IMR-90 (cell line): ENCODE results near the gene PIGZ. TPM values are rescaled to one million over a fixed set of nuclear protein-coding genes. Genes with fewer than 3 reads are reported as not detected.

ENCODE experiments used
- ATAC-seq: fragments of 200-7000 bp; cut with Tn5 transposase; 2 replicates; pipeline ENCODE4 v1.9.1; 2020; ENCODE audit warnings: low read depth, mild to moderate bottlenecking, moderate library complexity
- Bru-seq: library from RNA; stranded (reverse); fragments of 400-500 nt; gene quantifications from one replicate; lab custom pipeline; 2021; lab: Mats Ljungman, UMichigan
- BruChase-seq, 2 experiments: library from RNA; stranded (reverse); fragments of 400-500 nt; gene quantifications; one replicate each; lab custom pipeline; 2021; lab: Mats Ljungman, UMichigan
- BruUV-seq: library from RNA; stranded (reverse); fragments of 400-500 nt; replicated peaks from 2 replicates; lab custom pipeline; 2021; lab: Mats Ljungman, UMichigan
- CTCF ChIA-PET: fragments of 300-600 bp; formaldehyde crosslinking; extraction: SDS; loops from one replicate; lab custom pipeline; 2021; ENCODE audit warnings: antibody characterized with exemption; lab: Yijun Ruan, JAX
- POLR2A ChIA-PET: fragments of 300-600 bp; sonication (Branson Sonifier 250); formaldehyde crosslinking; loops from one replicate; lab custom pipeline; 2022; ENCODE audit warnings: antibody characterized with exemption; ENCODE audit not compliant: unreplicated experiment; lab: Charles Lee
- DNase-seq: peaks from one replicate; pipeline ENCODE4 v3.0.0; 2013
- H2AFZ ChIP-seq: replicated peaks from 2 replicates; pipeline ENCODE3; 2013; ENCODE audit warnings: low read length, mild to moderate bottlenecking; ENCODE audit not compliant: poor library complexity
- H2AK5ac ChIP-seq: 2 replicates; pipeline ENCODE4 v1.6.1; 2013; ENCODE audit warnings: low read depth, low read length, inconsistent platforms
- H2AK9ac ChIP-seq: replicated peaks from 2 replicates; pipeline ENCODE3; 2013; ENCODE audit warnings: mild to moderate bottlenecking, low read depth, low read length, moderate library complexity; ENCODE audit not compliant: poor library complexity
- H2BK120ac ChIP-seq: 2 replicates; pipeline ENCODE4 v1.6.1; 2013; ENCODE audit warnings: low read depth, low read length, inconsistent platforms
- H2BK15ac ChIP-seq: 3 replicates; pipeline ENCODE4 v1.6.1; 2013; ENCODE audit warnings: low read depth, low read length, inconsistent platforms
- H2BK20ac ChIP-seq: 2 replicates; pipeline ENCODE4 v1.6.1; 2013; ENCODE audit warnings: low read depth, mild to moderate bottlenecking, inconsistent platforms, low read length, moderate library complexity
- H2BK5ac ChIP-seq: 2 replicates; pipeline ENCODE4 v1.6.1; 2013; ENCODE audit warnings: mild to moderate bottlenecking, low read depth, low read length, inconsistent platforms; ENCODE audit not compliant: poor library complexity, severe bottlenecking
- H3K14ac ChIP-seq: replicated peaks from 2 replicates; pipeline ENCODE4 v1.6.1; 2013; ENCODE audit warnings: low read depth, low read length, inconsistent platforms
- H3K18ac ChIP-seq: 2 replicates; pipeline ENCODE4 v1.6.1; 2013; ENCODE audit warnings: low read depth, low read length, control low read depth
- H3K23ac ChIP-seq: 2 replicates; pipeline ENCODE4 v1.6.1; 2013; ENCODE audit warnings: low read depth, low read length, inconsistent platforms
- H3K27ac ChIP-seq: 2 replicates; pipeline ENCODE4 v1.5.1; 2013; ENCODE audit warnings: mild to moderate bottlenecking, control low read depth, low read length; ENCODE audit not compliant: insufficient read depth
- H3K27me3 ChIP-seq: 2 replicates; pipeline ENCODE4 v1.6.1; 2013; ENCODE audit warnings: low read length; ENCODE audit not compliant: control insufficient read depth, insufficient read depth
- H3K36me3 ChIP-seq: 2 replicates; pipeline ENCODE4 v1.6.1; 2013; ENCODE audit warnings: low read length, mixed read lengths; ENCODE audit not compliant: control insufficient read depth, insufficient read depth
- H3K4ac ChIP-seq: 2 replicates; pipeline ENCODE4 v1.6.1; 2013; ENCODE audit warnings: low read depth, low read length, inconsistent platforms
- H3K4me1 ChIP-seq: 2 replicates; pipeline ENCODE4 v1.6.1; 2013; ENCODE audit warnings: low read length, mixed read lengths; ENCODE audit not compliant: control insufficient read depth, insufficient read depth
- H3K4me2 ChIP-seq: 2 replicates; pipeline ENCODE4 v1.6.1; 2013; ENCODE audit warnings: low read depth, mild to moderate bottlenecking, control low read depth, low read length, moderate library complexity
- H3K4me3 ChIP-seq: 2 replicates; pipeline ENCODE4 v1.5.1; 2013; ENCODE audit warnings: low read depth, mild to moderate bottlenecking, control low read depth, low read length, moderate library complexity; ENCODE audit not compliant: insufficient read depth
- H3K56ac ChIP-seq: 2 replicates; pipeline ENCODE4 v1.6.1; 2013; ENCODE audit warnings: low read length, inconsistent platforms; ENCODE audit not compliant: insufficient read depth; ENCODE audit errors: extremely low read depth
- H3K79me1 ChIP-seq, 2 experiments: 2 replicates each; pipeline ENCODE4 v1.6.1; 2013; ENCODE audit warnings: low read length in 2 of 2, inconsistent platforms in 1 of 2, low read depth in 1 of 2
- H3K9ac ChIP-seq: 2 replicates; pipeline ENCODE4 v1.6.1; 2013; ENCODE audit warnings: low read depth, low read length, control low read depth
- H3K9me1 ChIP-seq: 2 replicates; pipeline ENCODE4 v1.6.1; 2013; ENCODE audit warnings: low read length, inconsistent platforms; ENCODE audit not compliant: insufficient read depth
- H3K9me3 ChIP-seq: 2 replicates; pipeline ENCODE4 v1.6.1; 2013; ENCODE audit warnings: low read length; ENCODE audit not compliant: control insufficient read depth, insufficient read depth
- H4K20me1 ChIP-seq: 2 replicates; pipeline ENCODE4 v1.6.1; 2013; ENCODE audit warnings: low read length, inconsistent platforms; ENCODE audit not compliant: insufficient read depth
- H4K5ac ChIP-seq: 2 replicates; pipeline ENCODE4 v1.6.1; 2013; ENCODE audit warnings: mild to moderate bottlenecking, low read depth, low read length, control low read depth
- H4K8ac ChIP-seq, 2 experiments: 2 replicates each; pipeline ENCODE4 v1.6.1; 2013; ENCODE audit warnings: low read depth in 2 of 2, low read length in 2 of 2, control low read depth in 1 of 2, inconsistent platforms in 1 of 2
- H4K91ac ChIP-seq: 2 replicates; pipeline ENCODE4 v1.6.1; 2013; ENCODE audit warnings: low read depth, low read length, inconsistent platforms; ENCODE audit not compliant: insufficient read depth
- MAZ ChIP-seq: IDR thresholded peaks from 2 replicates; pipeline ENCODE4 v1.6.1; 2012; ENCODE audit warnings: low read depth, mild to moderate bottlenecking, low read length, improper control_type of control experiment, moderate library complexity, borderline replicate concordance
- MXI1 ChIP-seq: IDR thresholded peaks from 2 replicates; pipeline ENCODE4 v1.6.1; 2012; ENCODE audit warnings: low read depth, mild to moderate bottlenecking, low read length, moderate library complexity, borderline replicate concordance
- WGBS, 2 experiments: methylation state at CpG; one replicate each; pipeline versions ENCODE4 v1.1.5 to v1.1.7; 2013; ENCODE audit warnings: missing lambda C conversion rate in 2 of 2; ENCODE audit not compliant: insufficient read length in 1 of 2; ENCODE audit errors: extremely low coverage in 2 of 2; 5-methylcytosine and 5-hydroxymethylcytosine counted together
- dilution Hi-C: fragments of 300-500 bp; cut with HindIII; formaldehyde crosslinking; loops from one replicate; pipeline ENCODE4 v1.14.3; 2018; ENCODE audit warnings: low sequenced_read_pairs; ENCODE audit not compliant: unreplicated experiment
- in situ Hi-C: fragments of 300-500 bp; cut with MboI; formaldehyde crosslinking; loops from 3 replicates; pipeline ENCODE4 v1.14.3; 2019; ENCODE audit warnings: low sequenced_read_pairs, inconsistent platforms, mixed read lengths
- intact Hi-C: fragments of 100-400 bp; cut with micrococcal nuclease; formaldehyde crosslinking; loops from 2 replicates; pipeline ENCODE4 v1.10.0; 2022
- long read RNA-seq: library from polyadenylated mRNA; unstranded; transcript quantifications from one replicate; pipeline ENCODE4 v2.0.0, GENCODE V29; 2021; ENCODE audit not compliant: unreplicated experiment
- polyA plus RNA-seq, 3 experiments: library from polyadenylated mRNA; depleted of rRNA; stranded (reverse); fragments of >200 nt; gene quantifications; 2 replicates each; pipeline ENCODE4 v1.2.3, GENCODE V29; 2012; ENCODE audit warnings: low replicate concordance in 1 of 3
- total RNA-seq: library from RNA; depleted of rRNA; stranded (reverse); fragments of >200 nt; gene quantifications from 2 replicates; pipeline ENCODE4 v1.2.3, GENCODE V29; 2012; rRNA removed

Gene PIGZ, protein sequence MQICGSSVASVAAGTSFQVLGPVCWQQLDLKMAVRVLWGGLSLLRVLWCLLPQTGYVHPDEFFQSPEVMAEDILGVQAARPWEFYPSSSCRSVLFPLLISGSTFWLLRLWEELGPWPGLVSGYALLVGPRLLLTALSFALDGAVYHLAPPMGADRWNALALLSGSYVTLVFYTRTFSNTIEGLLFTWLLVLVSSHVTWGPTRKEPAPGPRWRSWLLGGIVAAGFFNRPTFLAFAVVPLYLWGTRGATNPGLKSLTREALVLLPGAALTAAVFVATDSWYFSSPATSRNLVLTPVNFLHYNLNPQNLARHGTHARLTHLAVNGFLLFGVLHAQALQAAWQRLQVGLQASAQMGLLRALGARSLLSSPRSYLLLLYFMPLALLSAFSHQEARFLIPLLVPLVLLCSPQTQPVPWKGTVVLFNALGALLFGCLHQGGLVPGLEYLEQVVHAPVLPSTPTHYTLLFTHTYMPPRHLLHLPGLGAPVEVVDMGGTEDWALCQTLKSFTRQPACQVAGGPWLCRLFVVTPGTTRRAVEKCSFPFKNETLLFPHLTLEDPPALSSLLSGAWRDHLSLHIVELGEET
- total RNA-seq (under 0.01 and 0.18 TPM in 2 replicates), polyA plus RNA-seq (2012; rRNA removed) (0.73 and 0.86 TPM in 2 replicates), Bru-seq, nascent RNA (percentile 25 among the genes with signal in this experiment), BruChase-seq, experiment 1, labeled RNA remaining after a 6-hour chase (percentile 29 among the genes with signal in this experiment), BruChase-seq, experiment 2, labeled RNA remaining after a 2-hour chase (percentile 30 among the genes with signal in this experiment)
- polyA plus RNA-seq (2012; cell fraction: cytosol; rRNA removed), result 0.34 and 1.1 TPM in 2 replicates
- 2.6 and 3.5 TPM in 2 replicates for polyA plus RNA-seq (2012; cell fraction: nucleus; rRNA removed; ENCODE audit: low replicate concordance)
- long read RNA-seq, result 0 reads

- no peak within 1 kb of the TSS for H2BK15ac ChIP-seq
- peak within 1 kb of the TSS; percentile 74 for H3K4me2 ChIP-seq
- no peak within 1 kb of the TSS for H3K27ac ChIP-seq
- H3K18ac ChIP-seq, result no peak within 1 kb of the TSS
- ATAC-seq (peak; percentile 82), DNase-seq (no peak)
- H3K56ac ChIP-seq, result no peak within 1 kb of the TSS
- H4K20me1 ChIP-seq, result no peaks in the 10 kb centered on the region
- peaks cover 4% of the 10 kb centered on the region for H3K4me1 ChIP-seq
- H2AFZ ChIP-seq, result peak within 1 kb of the TSS; percentile 96
- ChIA-PET CTCF (no interaction called here), POLR2A (no interaction called here)
- peaks cover 41% of the 10 kb centered on the region for H3K27me3 ChIP-seq
- peak within 1 kb of the TSS; percentile 62 for H3K4me3 ChIP-seq
- H2BK5ac ChIP-seq, result no peak within 1 kb of the TSS
- H3K9ac ChIP-seq, result peak within 1 kb of the TSS; percentile 20; the same call in 1 of the 2 replicates
- WGBS, 2 experiments, result 20% methylated on average over 17 of the region's 98 CpGs; no CpG with 5 or more reads in 1 of the 2 experiments
- H3K14ac ChIP-seq, result no peak within 1 kb of the TSS
- H2BK120ac ChIP-seq, result no peak within 1 kb of the TSS
- H3K23ac ChIP-seq, result no peak within 1 kb of the TSS
- no peak within 1 kb of the TSS for H4K8ac ChIP-seq
- H4K5ac ChIP-seq, result no peak within 1 kb of the TSS
- H3K9me3 ChIP-seq, result no peaks in the 10 kb centered on the region
- dilution Hi-C loops (no loop called here), intact Hi-C loops (no loop called here), in situ Hi-C loops (loop anchor here (25.0 kb wide), 1 partner anchor 356 kb away; no protein-coding TSS in a partner anchor)
- H3K36me3 ChIP-seq, result no peaks in the 10 kb centered on the region
- no peak within 1 kb of the TSS for H2AK5ac ChIP-seq
- H2BK20ac ChIP-seq, result no peak within 1 kb of the TSS
- no peak within 1 kb of the TSS for H4K91ac ChIP-seq
- H3K4ac ChIP-seq, result no peak within 1 kb of the TSS
- no peaks in the 10 kb centered on the region for H3K79me1 ChIP-seq
- no TSS peak for BruUV-seq
- H2AK9ac ChIP-seq, result peak within 1 kb of the TSS; percentile 55
- TF ChIP-seq MXI1 (no peak), MAZ (peak; percentile 4; the same call in 1 of the 2 replicates)
- no peaks in the 10 kb centered on the region for H3K9me1 ChIP-seq
Measured at GRCh38 chr3:196968233-196969133, at the start of gene PIGZ. Gene PIGZ (minus strand): TSS chr3:196968833. CDS start chr3:196952031, 16,802 bp downstream.
